Hepatocyte (in vitro differentiated cells): ENCODE measurements around the gene TMEM182.

ENCODE experiments used
- EZH2phosphoT487 ChIP-seq: fragments of 200-600 bp; sonication (generic); IDR thresholded peaks from one replicate; pipeline ENCODE4 v1.6.1; 2018; ENCODE audit warnings: antibody characterized with exemption, mild to moderate bottlenecking, low read depth, moderate library complexity; ENCODE audit not compliant: unreplicated experiment, severe bottlenecking
- TF ChIP-seq, protein P1 (sequence below): fragments of 200-600 bp; sonication (generic); IDR thresholded peaks from 2 replicates; pipeline ENCODE4 v1.5.1; 2016; ENCODE audit warnings: antibody characterized with exemption, mild to moderate bottlenecking; ENCODE audit not compliant: poor library complexity

DNA sequence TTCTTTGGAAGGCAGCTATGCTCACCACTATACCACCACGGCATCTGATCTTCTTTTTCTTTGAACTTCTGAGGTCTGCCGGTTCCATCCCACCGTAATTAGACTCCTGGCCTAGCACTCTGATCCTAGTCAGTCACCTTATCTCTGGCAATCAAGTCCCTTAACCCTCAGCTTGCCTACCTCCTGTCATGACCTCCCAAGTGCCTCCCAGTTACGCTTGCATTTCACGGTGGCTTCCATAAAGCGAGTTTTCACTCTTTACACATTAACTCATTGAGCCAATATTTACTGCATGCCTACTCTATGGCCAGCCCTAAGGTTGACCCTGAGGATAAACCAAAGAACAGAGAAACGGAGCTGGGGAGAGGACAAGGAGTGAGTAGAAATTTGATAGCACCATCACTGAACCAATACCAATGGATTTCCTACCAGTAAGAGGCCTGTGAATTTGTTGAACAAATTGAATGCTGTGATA is 37.8 kb upstream of the TMEM182 start:
- TF ChIP-seq, protein P1, sequence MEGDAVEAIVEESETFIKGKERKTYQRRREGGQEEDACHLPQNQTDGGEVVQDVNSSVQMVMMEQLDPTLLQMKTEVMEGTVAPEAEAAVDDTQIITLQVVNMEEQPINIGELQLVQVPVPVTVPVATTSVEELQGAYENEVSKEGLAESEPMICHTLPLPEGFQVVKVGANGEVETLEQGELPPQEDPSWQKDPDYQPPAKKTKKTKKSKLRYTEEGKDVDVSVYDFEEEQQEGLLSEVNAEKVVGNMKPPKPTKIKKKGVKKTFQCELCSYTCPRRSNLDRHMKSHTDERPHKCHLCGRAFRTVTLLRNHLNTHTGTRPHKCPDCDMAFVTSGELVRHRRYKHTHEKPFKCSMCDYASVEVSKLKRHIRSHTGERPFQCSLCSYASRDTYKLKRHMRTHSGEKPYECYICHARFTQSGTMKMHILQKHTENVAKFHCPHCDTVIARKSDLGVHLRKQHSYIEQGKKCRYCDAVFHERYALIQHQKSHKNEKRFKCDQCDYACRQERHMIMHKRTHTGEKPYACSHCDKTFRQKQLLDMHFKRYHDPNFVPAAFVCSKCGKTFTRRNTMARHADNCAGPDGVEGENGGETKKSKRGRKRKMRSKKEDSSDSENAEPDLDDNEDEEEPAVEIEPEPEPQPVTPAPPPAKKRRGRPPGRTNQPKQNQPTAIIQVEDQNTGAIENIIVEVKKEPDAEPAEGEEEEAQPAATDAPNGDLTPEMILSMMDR, result no peak
- no peak for TF ChIP-seq EZH2phosphoT487
